Muscle layer of duodenum (tissue), 2 donors: Measurements from ENCODE around the gene ATCAY.
"Not testable (repeated sequence)": the region's sequence is repeated elsewhere in the genome, so short reads cannot be mapped to it uniquely, and the experiment has no call there.

Experiments used
- H3K27ac ChIP-seq: one replicate; pipeline ENCODE4 v1.7.0; 2013; ENCODE audit warnings: mild to moderate bottlenecking, low read length
- H3K27me3 ChIP-seq: one replicate; pipeline ENCODE4 v1.7.0; 2013; ENCODE audit warnings: low read depth, mild to moderate bottlenecking, control low read depth, low read length
- H3K36me3 ChIP-seq, 2 donors: one replicate each; pipeline ENCODE4 v1.7.0; 2013; ENCODE audit warnings: low read length in 2 of 2, control low read depth in 1 of 2, mild to moderate bottlenecking in 1 of 2; ENCODE audit not compliant: insufficient read depth in 2 of 2, control insufficient read depth in 1 of 2
- H3K4me1 ChIP-seq, 2 donors: one replicate each; pipeline ENCODE4 v1.7.0; 2013; ENCODE audit warnings: low read length in 2 of 2, mild to moderate bottlenecking in 2 of 2, control low read depth in 1 of 2, moderate library complexity in 1 of 2; ENCODE audit not compliant: insufficient read depth in 2 of 2, control insufficient read depth in 1 of 2
- H3K4me3 ChIP-seq, 2 donors: one replicate each; pipeline ENCODE4 v1.7.0; 2013; ENCODE audit warnings: low read length in 2 of 2, low read depth in 1 of 2, mild to moderate bottlenecking in 1 of 2
- H3K9me3 ChIP-seq, 2 donors: one replicate each; pipeline ENCODE4 v1.7.0; 2013; ENCODE audit warnings: low read length in 2 of 2, control low read depth in 1 of 2, mild to moderate bottlenecking in 1 of 2; ENCODE audit not compliant: control insufficient read depth in 1 of 2
- donor health status: healthy.

Gene ATCAY

DNA sequence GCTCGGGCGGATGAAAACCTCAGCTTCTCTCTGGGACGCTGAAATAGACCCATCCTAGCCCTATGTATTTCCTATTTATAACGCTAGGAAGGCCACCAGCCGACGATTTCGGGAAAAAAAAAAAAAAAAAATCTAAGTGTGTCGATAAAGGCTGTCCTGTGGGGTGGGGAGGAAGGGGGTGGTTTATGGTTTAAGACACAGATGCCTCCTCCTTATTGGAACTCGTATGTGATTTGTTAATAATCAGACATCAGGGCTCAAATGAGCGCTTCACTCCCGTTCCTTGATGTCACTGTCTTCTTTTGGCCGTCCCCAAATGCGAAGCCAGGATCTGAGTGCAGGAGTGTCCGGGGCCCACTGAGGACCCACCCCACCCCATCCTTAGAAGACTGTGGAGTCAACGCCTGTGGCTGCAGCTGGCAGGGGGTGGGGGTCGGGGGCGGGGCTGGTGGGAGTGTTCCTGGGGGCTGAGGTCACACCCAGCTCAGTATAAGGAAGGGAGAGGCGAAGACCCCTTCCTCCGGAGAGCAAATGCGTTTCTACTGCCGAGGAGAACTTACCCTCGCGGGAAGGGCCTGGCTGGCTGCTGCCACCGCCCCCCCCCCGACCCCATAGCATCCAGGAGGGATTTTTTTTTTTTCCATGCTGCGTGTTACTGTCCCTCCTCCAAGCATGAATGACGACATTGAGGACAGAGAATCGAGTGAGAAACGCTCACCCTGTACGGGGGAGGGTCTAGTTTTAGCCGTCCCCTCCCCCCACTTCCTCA, 971 bp downstream of the ATCAY start:
- peaks cover 0 to 8% of the 10 kb centered on the region in 2 donors for H3K4me1 ChIP-seq
- H3K36me3 ChIP-seq, result no peaks in the 10 kb centered on the region
- H3K27ac ChIP-seq, result no peak overlapping the region
- H3K27me3 ChIP-seq, result peaks cover 21% of the 10 kb centered on the region
- no peaks in the 10 kb centered on the region for H3K9me3 ChIP-seq
- H3K4me3 ChIP-seq, result no peak overlapping the region

DNA sequence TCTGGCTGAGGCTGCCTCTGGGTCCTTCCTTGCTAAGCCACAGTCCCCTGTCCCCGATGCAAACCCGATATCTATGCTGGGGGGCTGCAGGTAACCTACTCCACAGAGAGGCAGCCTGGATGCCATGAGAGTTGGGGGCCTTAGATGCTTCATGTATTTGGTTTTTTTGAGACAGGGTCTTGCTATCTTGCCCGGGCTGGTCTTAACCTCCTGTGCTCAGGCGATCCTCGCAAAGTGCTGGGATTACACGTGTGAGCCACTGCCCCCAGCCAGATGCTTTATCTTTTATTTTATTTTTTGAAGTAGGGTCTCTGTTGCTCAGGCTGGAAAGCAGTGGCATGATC, 1.5 kb downstream of the ATCAY start:
- peaks cover 21% of the 10 kb centered on the region for H3K27me3 ChIP-seq
- H3K36me3 ChIP-seq, result no peaks in the 10 kb centered on the region
- H3K4me1 ChIP-seq, result peaks cover 0 to 8% of the 10 kb centered on the region in 2 donors
- no peaks in the 10 kb centered on the region for H3K9me3 ChIP-seq
- no peak overlapping the region for H3K27ac ChIP-seq
- no peak overlapping the region for H3K4me3 ChIP-seq

DNA sequence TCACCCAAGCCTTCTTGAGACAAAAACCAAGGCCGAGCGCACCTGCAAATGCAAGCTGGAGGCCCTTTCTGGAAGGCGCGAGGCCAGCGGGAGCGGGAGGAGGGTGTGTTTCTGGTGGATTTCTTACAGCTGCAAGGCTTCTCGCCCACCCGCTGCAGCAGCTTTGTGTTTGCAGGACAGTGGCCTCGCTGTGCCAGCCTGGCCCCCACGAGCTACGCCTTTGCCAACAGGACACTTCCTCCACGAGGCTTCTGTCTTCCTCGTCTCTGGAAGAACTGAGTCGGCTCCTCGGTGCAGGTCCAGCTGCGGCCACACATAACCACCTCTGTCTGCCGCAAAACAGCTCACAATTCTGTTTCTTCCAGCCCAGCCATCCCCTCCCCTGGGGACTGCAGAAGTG, 10.1 kb downstream of the ATCAY start:
- H3K36me3 ChIP-seq, result no peaks in the 10 kb centered on the region
- no peaks in the 10 kb centered on the region for H3K27me3 ChIP-seq
- no peaks in the 10 kb centered on the region for H3K4me1 ChIP-seq
- no peaks in the 10 kb centered on the region for H3K9me3 ChIP-seq
- H3K27ac ChIP-seq, result no peak overlapping the region
- no peak overlapping the region for H3K4me3 ChIP-seq

DNA sequence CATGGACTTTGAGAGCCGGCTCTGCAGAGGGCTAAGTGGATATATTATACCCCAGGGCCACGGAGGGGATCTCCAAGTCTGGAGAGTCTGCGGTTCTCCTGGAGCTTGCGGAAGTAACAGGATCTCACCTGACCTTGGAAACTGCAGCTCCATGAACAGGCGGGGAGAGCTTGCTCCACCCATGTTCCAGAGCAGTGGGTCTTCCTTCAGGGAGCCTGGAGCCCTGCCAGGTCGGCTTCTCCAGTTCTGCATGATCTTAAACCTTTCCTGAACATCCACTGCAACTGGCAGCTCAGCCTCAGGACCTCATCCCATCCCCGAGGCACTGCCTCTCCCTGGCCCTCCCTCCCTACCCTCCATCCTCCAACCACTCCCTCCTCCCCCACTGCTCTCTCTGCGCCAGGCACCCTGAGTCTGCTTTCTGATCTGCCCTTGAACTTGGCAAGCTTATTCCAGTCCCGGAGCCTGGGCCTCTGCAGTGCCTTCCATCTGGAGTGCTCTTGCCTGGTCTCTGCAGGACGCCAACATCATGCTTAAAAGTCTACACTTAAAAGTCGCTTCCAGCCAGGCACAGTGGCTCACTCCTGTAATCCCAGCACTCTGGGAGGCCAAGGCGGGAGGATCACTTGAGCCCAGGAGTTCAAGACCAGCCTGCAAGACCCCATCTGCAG, 13.2 kb downstream of the ATCAY start:
- Histone ChIP-seq H3K36me3 (no peaks in the 10 kb centered on the region), H3K27me3 (no peaks in the 10 kb centered on the region), H3K4me1 (no peaks in the 10 kb centered on the region), H3K9me3 (no peaks in the 10 kb centered on the region), H3K27ac (no peak overlapping the region), H3K4me3 (no peak overlapping the region)

DNA sequence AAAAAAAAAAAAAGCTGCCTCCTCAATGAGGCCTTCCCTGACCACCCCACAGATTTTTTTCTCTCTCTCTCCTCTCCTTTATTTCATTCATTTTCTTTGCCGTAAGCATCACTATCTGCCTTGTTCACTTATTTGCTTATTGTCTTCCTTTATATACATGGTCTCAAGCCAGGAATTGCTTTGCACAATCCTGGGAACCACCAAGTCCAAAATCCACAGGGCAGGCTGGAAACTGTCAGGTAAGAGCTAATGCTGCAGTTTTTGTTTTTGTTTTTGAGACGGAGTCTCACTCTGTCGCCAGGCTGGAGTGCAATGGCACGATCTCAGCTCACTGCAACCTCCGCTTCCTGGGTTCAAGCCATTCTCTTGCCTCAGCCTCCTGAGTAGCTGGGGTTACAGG, 14.5 kb downstream of the ATCAY start:
- not testable (repeated sequence) for H3K27me3 ChIP-seq, H3K9me3 ChIP-seq, H3K4me3 ChIP-seq, H3K36me3 ChIP-seq, H3K4me1 ChIP-seq, H3K27ac ChIP-seq

DNA sequence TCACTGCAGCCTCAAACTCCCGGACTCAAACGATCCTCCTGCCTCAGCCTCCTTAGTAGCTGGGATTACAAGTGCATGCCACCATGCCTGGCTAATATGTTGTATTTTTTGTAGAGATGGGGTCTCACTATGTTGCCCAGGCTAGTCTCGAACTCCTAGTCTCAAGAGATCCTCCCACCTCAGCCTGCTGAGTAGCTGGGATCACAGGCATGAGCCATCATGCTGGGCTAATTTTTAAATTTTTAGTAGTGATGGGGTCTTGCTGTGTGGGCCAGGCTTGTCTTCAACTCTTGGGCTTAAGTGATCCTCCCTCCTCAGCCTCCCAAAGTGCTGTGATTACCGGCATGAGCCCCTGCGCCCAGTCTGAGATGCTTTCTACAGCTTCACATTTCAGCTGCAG, 15.3 kb downstream of the ATCAY start:
- Histone ChIP-seq H3K4me1 (peaks cover 0 to 6% of the 10 kb centered on the region in 2 donors), H3K36me3 (no peaks in the 10 kb centered on the region)

DNA sequence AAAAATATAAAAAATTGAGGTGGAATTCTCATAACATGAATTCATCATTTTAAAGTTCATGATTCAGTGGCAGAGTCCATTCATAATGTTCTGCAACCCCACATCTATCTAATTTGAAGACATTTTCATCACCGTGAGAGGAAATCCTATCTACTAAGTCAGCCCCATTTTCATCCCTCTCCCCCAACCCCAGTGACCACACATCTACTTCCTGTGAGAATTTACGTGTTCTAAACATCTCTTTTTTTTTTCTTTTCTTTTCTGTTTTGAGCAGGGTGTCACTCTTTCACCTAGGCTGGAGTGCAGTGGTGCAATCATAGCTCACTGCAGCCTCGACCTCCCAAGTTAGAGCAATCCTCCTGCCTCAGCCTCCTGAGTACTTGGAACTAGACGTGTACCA, 17.5 kb downstream of the ATCAY start:
- H3K27me3 ChIP-seq, result no peaks in the 10 kb centered on the region
- H3K9me3 ChIP-seq, result no peaks in the 10 kb centered on the region
- peaks cover 0 to 6% of the 10 kb centered on the region in 2 donors for H3K4me1 ChIP-seq
- H3K36me3 ChIP-seq, result no peaks in the 10 kb centered on the region
- no peak overlapping the region for H3K27ac ChIP-seq
- H3K4me3 ChIP-seq, result no peak overlapping the region

More for the DNA sequence above, 15.3 kb downstream of the ATCAY start:
- Histone ChIP-seq H3K27me3 (no peaks in the 10 kb centered on the region), H3K9me3 (no peaks in the 10 kb centered on the region), H3K4me3 (no peak overlapping the region), H3K27ac (no peak overlapping the region)

DNA sequence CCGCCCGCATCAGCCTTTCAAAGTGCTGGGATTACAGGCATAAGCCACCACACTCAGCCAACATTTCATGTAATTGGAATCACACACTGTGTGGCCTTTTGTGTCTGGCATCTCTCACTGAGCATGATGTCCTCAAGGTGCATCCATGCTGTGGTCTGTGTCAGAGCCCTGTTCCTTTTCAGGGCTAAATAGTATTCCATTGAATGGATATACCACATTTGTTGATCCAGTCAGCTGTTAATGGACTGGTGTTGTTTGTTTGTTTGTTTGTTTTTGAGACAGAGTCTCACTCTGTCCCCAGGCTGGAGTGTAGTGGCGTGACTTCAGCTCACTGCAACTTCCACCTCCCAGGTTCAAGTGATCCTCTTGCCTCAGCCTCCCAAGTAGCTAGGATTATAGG, 17.9 kb downstream of the ATCAY start:
- H3K36me3 ChIP-seq, result no peaks in the 10 kb centered on the region
- H3K9me3 ChIP-seq, result no peaks in the 10 kb centered on the region
- H3K4me3 ChIP-seq, result no peak overlapping the region
- H3K27me3 ChIP-seq, result no peaks in the 10 kb centered on the region
- H3K27ac ChIP-seq, result no peak overlapping the region
- peaks cover 0 to 6% of the 10 kb centered on the region in 2 donors for H3K4me1 ChIP-seq

DNA sequence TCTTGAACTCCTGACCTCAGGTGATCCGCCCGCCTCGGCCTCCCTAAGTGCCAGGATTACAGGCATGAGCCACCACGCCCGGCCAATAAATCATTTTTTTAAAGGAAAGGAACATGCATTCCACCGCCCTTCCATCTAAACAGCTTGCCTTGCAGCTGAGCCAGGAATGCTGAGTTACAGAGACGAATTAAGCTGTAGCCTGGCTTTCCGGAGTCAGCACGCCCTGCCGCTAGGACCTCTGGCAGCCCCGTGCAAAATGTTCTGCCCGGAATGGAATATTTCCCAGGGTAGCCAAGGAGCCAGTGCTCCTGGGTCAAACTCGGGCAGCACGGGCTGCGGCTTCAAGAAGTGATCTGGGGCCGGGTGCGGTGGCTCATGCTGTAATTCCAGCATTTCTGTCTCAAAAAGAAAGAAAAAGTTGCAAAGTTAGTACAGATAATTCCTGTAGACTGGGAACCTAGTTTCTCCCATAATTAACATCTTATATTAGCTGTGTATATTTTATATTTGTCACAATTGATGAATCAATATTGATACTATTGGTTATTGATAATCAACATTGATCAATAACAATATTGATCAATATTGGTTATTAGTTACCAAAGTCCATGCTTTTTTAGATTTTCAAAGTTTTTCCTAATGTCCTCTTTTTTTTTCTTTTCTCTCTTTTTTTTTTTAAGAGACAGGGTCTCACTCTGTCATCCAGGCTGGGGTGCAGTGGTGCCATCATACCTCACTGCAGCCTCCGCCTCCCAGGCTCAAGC, 19.2 kb downstream of the ATCAY start:
- no peaks in the 10 kb centered on the region for H3K9me3 ChIP-seq
- no peaks in the 10 kb centered on the region for H3K27me3 ChIP-seq
- no peak overlapping the region for H3K4me3 ChIP-seq
- H3K4me1 ChIP-seq, result peaks cover 0 to 6% of the 10 kb centered on the region in 2 donors
- no peak overlapping the region for H3K27ac ChIP-seq
- H3K36me3 ChIP-seq, result no peaks in the 10 kb centered on the region

DNA sequence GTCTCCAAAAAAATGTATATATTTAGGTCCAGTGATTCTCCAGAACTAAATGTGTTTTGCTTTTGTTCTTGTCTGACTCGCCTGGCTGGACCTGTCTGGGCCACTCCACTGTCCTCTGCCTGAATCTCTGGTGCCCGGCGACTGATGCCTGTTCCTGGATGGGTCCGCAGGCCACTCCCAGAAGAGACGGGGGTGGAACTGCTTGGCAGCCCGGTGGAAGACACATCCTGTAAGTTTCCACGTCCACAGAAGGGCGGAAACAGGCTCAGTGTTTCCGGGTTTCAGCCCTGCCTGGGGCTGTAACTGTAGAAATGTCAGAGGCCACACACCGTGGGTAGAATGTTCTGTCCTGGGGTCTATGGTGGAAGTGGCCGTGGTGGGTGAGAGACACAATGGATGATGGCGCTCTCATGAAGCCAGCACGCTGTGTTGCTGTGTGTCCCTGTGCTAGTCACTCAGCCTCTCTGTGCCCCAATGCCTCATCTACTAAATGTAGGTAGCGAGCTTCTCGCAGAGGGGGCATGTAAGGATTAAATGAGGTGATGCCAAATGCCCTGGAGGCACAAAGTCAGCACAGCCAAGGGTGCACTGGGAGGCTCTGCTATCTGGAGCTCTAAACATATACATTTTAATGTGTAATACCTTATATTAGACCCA, 22.0 kb downstream of the ATCAY start:
- H3K4me1 ChIP-seq, result peaks cover 0 to 6% of the 10 kb centered on the region in 2 donors
- no peaks in the 10 kb centered on the region for H3K27me3 ChIP-seq
- no peaks in the 10 kb centered on the region for H3K9me3 ChIP-seq
- no peak overlapping the region for H3K4me3 ChIP-seq
- no peak overlapping the region for H3K27ac ChIP-seq
- no peaks in the 10 kb centered on the region for H3K36me3 ChIP-seq

DNA sequence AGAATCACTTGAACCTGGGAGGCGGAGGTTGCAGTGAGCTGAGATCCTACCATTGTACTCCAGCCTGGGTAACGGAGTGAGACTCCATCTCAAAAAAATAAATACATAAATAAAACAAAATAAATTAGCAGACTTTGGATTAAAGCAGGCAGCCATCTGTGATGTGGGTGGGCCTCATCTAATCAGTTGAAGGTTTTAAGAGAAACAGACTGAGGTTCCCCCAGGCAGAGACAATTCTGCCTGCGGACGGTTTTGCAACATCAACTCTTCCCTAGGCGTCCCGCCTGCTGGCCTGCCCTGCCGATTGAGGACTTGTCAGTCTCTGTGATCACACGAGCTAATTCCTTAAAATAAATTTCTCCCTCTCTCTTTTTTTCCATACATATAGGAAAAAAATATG, 23.7 kb downstream of the ATCAY start:
- Histone ChIP-seq H3K27me3 (no peaks in the 10 kb centered on the region), H3K4me3 (no peak overlapping the region), H3K27ac (no peak overlapping the region), H3K36me3 (no peaks in the 10 kb centered on the region), H3K9me3 (no peaks in the 10 kb centered on the region), H3K4me1 (peaks cover 0 to 6% of the 10 kb centered on the region in 2 donors)
